ENCODE results near the gene SPACA1. TPM values are rescaled to one million over a fixed set of nuclear protein-coding genes. Genes with fewer than 3 reads are reported as not detected.

SPACA1 gene
- total and polyA plus RNA-seq, 2 of the 8 experiments (the other 6 are each of a cell fraction or from before 2014, with no cell fraction given): not detected

GRCh38 chr6:88013554-88013953 is 34.1 kb upstream of the SPACA1 start:
- no peak overlapping the region for H2BK20ac ChIP-seq (ENCODE audit: low read length)
- H2BK120ac ChIP-seq (replicated peaks; ENCODE audit: low read depth, low read length): no peak overlapping the region
- no peak overlapping the region for H4K5ac ChIP-seq (ENCODE audit: insufficient read length, low read depth, low read length)
- ChIA-PET CTCF (ENCODE audit: partially characterized antibody) (interaction anchor here (2.2 kb wide), 1 partner anchor 11 kb away, joined by 7 read pairs; no protein-coding TSS in a partner anchor), POLR2A (ENCODE audit: partially characterized antibody) (no interaction called here)
- FAIRE-seq (peak; percentile 80), DNase-seq (ENCODE audit: low read depth in 1 of 2, low spot score in 2 of 2) (no peak)
- no peak overlapping the region for H3K14ac ChIP-seq (ENCODE audit: insufficient read length)
- no peaks in the 10 kb centered on the region for H3K27me3 ChIP-seq (replicated peaks in 1 of 4; ENCODE audit: control insufficient read depth in 3 of 4, extremely low read depth in 1 of 4, insufficient read depth in 3 of 4, low read length in 3 of 4)
- no peak overlapping the region for H3K27ac ChIP-seq (ENCODE audit: low read depth, low read length)
- H3K4me2 ChIP-seq (ENCODE audit: insufficient read depth in 1 of 2, low read depth in 2 of 2, low read length in 2 of 2): no peak overlapping the region
- H3K79me1 ChIP-seq (ENCODE audit: low read depth, low read length): no peaks in the 10 kb centered on the region
- no peaks in the 10 kb centered on the region for H4K20me1 ChIP-seq (replicated peaks in 1 of 2; ENCODE audit: control insufficient read depth in 1 of 2, insufficient read depth in 2 of 2, low read length in 2 of 2)
- H3K18ac ChIP-seq (ENCODE audit: extremely low read depth, low read length): no peak overlapping the region
- H3K23ac ChIP-seq (ENCODE audit: insufficient read length): no peak overlapping the region
- H3K23me2 ChIP-seq (ENCODE audit: low read depth, low read length): no peaks in the 10 kb centered on the region
- no peak overlapping the region for H4K8ac ChIP-seq (ENCODE audit: extremely low read depth, insufficient read depth, low read length)
- H2BK5ac ChIP-seq (ENCODE audit: low read depth, low read length): no peak overlapping the region
- no peaks in the 10 kb centered on the region for H3K4me1 ChIP-seq (replicated peaks in 1 of 4; ENCODE audit: control insufficient read depth in 3 of 4, insufficient read depth in 4 of 4, low read length in 3 of 4)
- no peak for TF ChIP-seq KDM5A (IDR thresholded peaks at IDR 0.05; ENCODE audit: low read length)
- TF ChIP-seq RAD21 (IDR thresholded peaks at IDR 0.05 in 1 of 2, conservative IDR thresholded peaks at IDR 0.05 in 1 of 2; ENCODE audit: low read depth in 2 of 2, low read length in 2 of 2): peak; percentile 26 to 55; a peak in 3 of 4 replicates
- TF ChIP-seq SP4 (IDR thresholded peaks at IDR 0.05; ENCODE audit: low read length): no peak
- TF ChIP-seq CTCF (IDR thresholded peaks at IDR 0.05; ENCODE audit: control extremely low read depth in 1 of 3, insufficient read depth in 1 of 3, low read depth in 1 of 3, low read length in 3 of 3): peak in 2 of 3 experiments; percentile 26 to 56; a peak in 3 of 4 replicates
- 73% methylated on average over 2 of the region's 2 CpGs; no CpG with 5 or more reads in 1 of the 2 experiments for WGBS, 2 experiments (ENCODE audit: extremely low coverage in 1 of 2, insufficient coverage in 1 of 2, insufficient read length in 1 of 2, insufficient replicate concordance in 2 of 2, low coverage in 1 of 2, low lambda C conversion rate in 2 of 2, missing lambda C conversion rate in 1 of 2)
- no peak overlapping the region for H3K56ac ChIP-seq (replicated peaks; ENCODE audit: insufficient read length, low read depth, low read length)
- 0 out of 4 replicates have a peak, but pooled peaks cover 0 to 3% of the 10 kb centered on the region in 2 experiments for H3K9me3 ChIP-seq (ENCODE audit: insufficient read depth in 2 of 2, low read depth in 1 of 2, low read length in 1 of 2)
- no peak overlapping the region for H2AFZ ChIP-seq (ENCODE audit: low read length)
- no peak overlapping the region for H3K4me3 ChIP-seq (ENCODE audit: extremely low read depth in 1 of 4, insufficient read depth in 2 of 4, low read depth in 3 of 4, low read length in 4 of 4)
- H4K91ac ChIP-seq (replicated peaks; ENCODE audit: insufficient read length, low read length): no peak overlapping the region
- H3K79me2 ChIP-seq (ENCODE audit: control insufficient read depth in 1 of 2, insufficient read depth in 2 of 2, low read length in 2 of 2): no peaks in the 10 kb centered on the region
- H2BK15ac ChIP-seq (ENCODE audit: low read length): no peak overlapping the region
- H3K4ac ChIP-seq (replicated peaks; ENCODE audit: insufficient read length, low read depth, low read length): no peak overlapping the region
- no peak overlapping the region for H2BK12ac ChIP-seq (ENCODE audit: low read depth, low read length)
- no peak overlapping the region for H3K9ac ChIP-seq (replicated peaks in 1 of 4; ENCODE audit: extremely low read depth in 1 of 4, low read depth in 3 of 4, low read length in 3 of 4)
- H3K36me3 ChIP-seq (ENCODE audit: control insufficient read depth in 2 of 4, insufficient read depth in 4 of 4, low read length in 3 of 4): no peaks in the 10 kb centered on the region
- no peak overlapping the region for H2AK5ac ChIP-seq (ENCODE audit: low read depth, low read length)

All from H1 (cell line).